Liver (tissue), 9 donors: Measurements from ENCODE around the gene LRCH2. TPM values are rescaled to one million over a fixed set of nuclear protein-coding genes. Genes with fewer than 3 reads are reported as not detected.

Experiments used
- DNase-seq: peaks from one replicate; pipeline ENCODE4 v3.0.0-alpha.2; 2017; ENCODE audit warnings: low spot score
- H3K27ac ChIP-seq, 2 donors: one replicate each; pipeline ENCODE4 v1.7.0; 2013; ENCODE audit warnings: inconsistent platforms in 2 of 2, low read length in 2 of 2, control low read depth in 1 of 2, low read depth in 1 of 2, mild to moderate bottlenecking in 1 of 2
- H3K27me3 ChIP-seq, 4 donors: one replicate each; pipeline versions ENCODE4 v1.6.1 to v1.7.0; 2013; ENCODE audit warnings: low read length in 3 of 4, inconsistent platforms in 1 of 4, mild to moderate bottlenecking in 1 of 4, moderate library complexity in 1 of 4; ENCODE audit not compliant: control insufficient read depth in 4 of 4, insufficient read depth in 4 of 4
- H3K36me3 ChIP-seq, 4 donors: one replicate each; pipeline versions ENCODE4 v1.6.1 to v1.7.0; 2013; ENCODE audit warnings: low read length in 3 of 4, mild to moderate bottlenecking in 3 of 4, low read depth in 1 of 4, moderate library complexity in 1 of 4; ENCODE audit not compliant: control insufficient read depth in 4 of 4, insufficient read depth in 3 of 4
- H3K4me1 ChIP-seq, 4 donors: one replicate each; pipeline versions ENCODE4 v1.6.1 to v1.7.0; 2013; ENCODE audit warnings: low read length in 3 of 4, mild to moderate bottlenecking in 3 of 4, moderate library complexity in 1 of 4; ENCODE audit not compliant: control insufficient read depth in 4 of 4, insufficient read depth in 4 of 4
- H3K4me3 ChIP-seq, 3 donors: one replicate each; pipeline versions ENCODE4 v1.6.1 to v1.7.0; 2013; ENCODE audit warnings: low read length in 3 of 3, control low read depth in 1 of 3, low read depth in 1 of 3, mild to moderate bottlenecking in 1 of 3
- H3K9ac ChIP-seq, 2 donors: one replicate each; pipeline ENCODE4 v1.7.0; 2013; ENCODE audit warnings: low read length in 2 of 2, mild to moderate bottlenecking in 2 of 2, moderate library complexity in 2 of 2, control low read depth in 1 of 2, low read depth in 1 of 2
- H3K9me3 ChIP-seq, 4 donors: one replicate each; pipeline versions ENCODE4 v1.6.1 to v1.7.0; 2013; ENCODE audit warnings: low read length in 3 of 4; ENCODE audit not compliant: control insufficient read depth in 4 of 4
- EGR1 ChIP-seq, 2 donors: IDR thresholded peaks; 2 replicates each; pipeline ENCODE4 v1.6.1; 2016 to 2018; ENCODE audit warnings: antibody characterized with exemption in 2 of 2, low read depth in 2 of 2
- FOXA1 ChIP-seq: IDR thresholded peaks from 2 replicates; pipeline ENCODE4 v1.6.1; 2016; ENCODE audit warnings: antibody characterized with exemption
- FOXA2 ChIP-seq: IDR thresholded peaks from 2 replicates; pipeline ENCODE4 v1.6.1; 2016; ENCODE audit warnings: antibody characterized with exemption
- GABPA ChIP-seq, 2 donors: IDR thresholded peaks in 1 of 2; conservative IDR thresholded peaks in 1 of 2; 2 replicates each; pipeline ENCODE4 v1.6.1; 2016; ENCODE audit warnings: antibody characterized with exemption in 2 of 2, mild to moderate bottlenecking in 1 of 2, moderate library complexity in 1 of 2
- HNF4A ChIP-seq, 2 donors: conservative IDR thresholded peaks; 2 replicates each; pipeline ENCODE4 v1.6.1; 2016; ENCODE audit warnings: antibody characterized with exemption in 2 of 2, mild to moderate bottlenecking in 2 of 2
- HNF4G ChIP-seq: IDR thresholded peaks from 2 replicates; pipeline ENCODE4 v1.6.1; 2016; ENCODE audit warnings: antibody characterized with exemption
- JUND ChIP-seq, 2 donors: IDR thresholded peaks; 2 replicates each; pipeline ENCODE4 v1.6.1; 2016; ENCODE audit warnings: antibody characterized with exemption in 2 of 2
- NR2F2 ChIP-seq: IDR thresholded peaks from 2 replicates; pipeline ENCODE4 v1.6.1; 2016; ENCODE audit warnings: antibody characterized with exemption
- RAD21 ChIP-seq, 2 donors: IDR thresholded peaks; 2 replicates each; pipeline ENCODE4 v1.6.1; 2016; ENCODE audit warnings: antibody characterized with exemption in 2 of 2, mild to moderate bottlenecking in 2 of 2
- RXRA ChIP-seq, 2 donors: IDR thresholded peaks; 2 replicates each; pipeline ENCODE4 v1.6.1; 2017 to 2018; ENCODE audit warnings: antibody characterized with exemption in 2 of 2, mild to moderate bottlenecking in 1 of 2
- SP1 ChIP-seq: IDR thresholded peaks from 2 replicates; pipeline ENCODE4 v1.6.1; 2018; ENCODE audit warnings: antibody characterized with exemption, mild to moderate bottlenecking
- TAF1 ChIP-seq: conservative IDR thresholded peaks from 2 replicates; pipeline ENCODE4 v1.6.1; 2016; ENCODE audit warnings: antibody characterized with exemption, mild to moderate bottlenecking
- YY1 ChIP-seq: IDR thresholded peaks from 2 replicates; pipeline ENCODE4 v1.6.1; 2016; ENCODE audit warnings: antibody characterized with exemption, mild to moderate bottlenecking
- ZBTB33 ChIP-seq: IDR thresholded peaks from 2 replicates; pipeline ENCODE4 v1.6.1; 2016; ENCODE audit warnings: antibody characterized with exemption
- WGBS: extraction: QIAGEN DNeasy Blood & Tissue Kit; methylation state at CpG from one replicate; pipeline ENCODE4 v1.1.7; 2013; 5-methylcytosine and 5-hydroxymethylcytosine counted together
- polyA plus RNA-seq, 2 donors: library from polyadenylated mRNA; stranded (reverse) in 1 of 2; unstranded in 1 of 2; fragments of 200-250 nt in 1 of 2; fragments of >200 nt in 1 of 2; fragmentation: Nextera tagmentation in 1 of 2; extraction: Ambion mirVana in 1 of 2; gene quantifications; one replicate each; pipeline versions ENCODE4 v1.2.1 to v1.2.3, GENCODE V29; 2013 to 2015
- total RNA-seq, 2 donors: library from RNA; depleted of rRNA; stranded (reverse); fragments of >200 nt; gene quantifications; one replicate each; pipeline ENCODE4 v1.2.3, GENCODE V29; 2014
- TF ChIP-seq, protein P1 (sequence below): IDR thresholded peaks from 2 replicates; pipeline ENCODE4 v1.6.1; 2016; ENCODE audit warnings: antibody characterized with exemption
- TF ChIP-seq, protein P2 (sequence below): fragments of 150-350 bp; IDR thresholded peaks from 2 replicates; pipeline ENCODE4 v1.5.1; 2017; ENCODE audit warnings: improper control_type of control experiment, low read depth, low read length; ENCODE audit not compliant: missing input control
- TF ChIP-seq, protein P3 (sequence below): IDR thresholded peaks from 2 replicates; pipeline ENCODE4 v1.6.1; 2016; ENCODE audit warnings: antibody characterized with exemption
- TF ChIP-seq, protein P4 (sequence below): IDR thresholded peaks from 2 replicates; pipeline ENCODE4 v1.6.1; 2016; ENCODE audit warnings: antibody characterized with exemption, mild to moderate bottlenecking
- donor health status: healthy.
- donor health status: healthy.
- donor health status: healthy.
- donor health status: healthy.
- donor health status: healthy.

The LRCH2 gene
- total and polyA plus RNA-seq, 4 donors, result 0.06 to 0.42 (median 0.24) TPM

DNA sequence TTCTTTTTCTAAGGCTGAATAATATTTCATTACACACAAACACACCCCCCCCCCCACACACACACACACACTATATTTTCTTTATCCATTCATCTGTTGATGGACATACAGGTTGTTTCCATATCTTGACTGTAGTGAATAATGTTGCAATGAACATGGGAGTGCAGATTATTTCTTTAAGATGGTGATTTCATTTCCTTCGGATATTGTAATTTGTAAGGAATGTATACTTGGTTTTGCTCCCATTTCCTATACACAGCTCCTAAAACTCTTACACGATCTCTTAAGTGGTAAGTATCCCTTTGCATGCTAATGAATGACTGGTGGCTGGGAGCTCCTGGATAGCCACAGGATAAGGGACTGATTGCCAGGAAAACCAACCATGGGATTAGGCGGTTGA is 59.3 kb downstream of the LRCH2 start:
- TF ChIP-seq NR2F2 (no peak), HNF4A (conservative IDR thresholded peaks at IDR 0.05) (no peak), TAF1 (no peak), HNF4G (no peak), JUND (IDR thresholded peaks at IDR 0.05) (no peak), RXRA (IDR thresholded peaks at IDR 0.05) (no peak), GABPA (IDR thresholded peaks at IDR 0.05 in 1 of 2, conservative IDR thresholded peaks at IDR 0.05 in 1 of 2) (no peak), FOXA2 (no peak), ZBTB33 (no peak), YY1 (no peak), FOXA1 (no peak), EGR1 (IDR thresholded peaks at IDR 0.05; ENCODE audit: low read depth in 2 of 2) (no peak)
- TF ChIP-seq, protein P1, sequence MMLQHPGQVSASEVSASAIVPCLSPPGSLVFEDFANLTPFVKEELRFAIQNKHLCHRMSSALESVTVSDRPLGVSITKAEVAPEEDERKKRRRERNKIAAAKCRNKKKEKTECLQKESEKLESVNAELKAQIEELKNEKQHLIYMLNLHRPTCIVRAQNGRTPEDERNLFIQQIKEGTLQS, result no peak
- TF ChIP-seq, protein P2, sequence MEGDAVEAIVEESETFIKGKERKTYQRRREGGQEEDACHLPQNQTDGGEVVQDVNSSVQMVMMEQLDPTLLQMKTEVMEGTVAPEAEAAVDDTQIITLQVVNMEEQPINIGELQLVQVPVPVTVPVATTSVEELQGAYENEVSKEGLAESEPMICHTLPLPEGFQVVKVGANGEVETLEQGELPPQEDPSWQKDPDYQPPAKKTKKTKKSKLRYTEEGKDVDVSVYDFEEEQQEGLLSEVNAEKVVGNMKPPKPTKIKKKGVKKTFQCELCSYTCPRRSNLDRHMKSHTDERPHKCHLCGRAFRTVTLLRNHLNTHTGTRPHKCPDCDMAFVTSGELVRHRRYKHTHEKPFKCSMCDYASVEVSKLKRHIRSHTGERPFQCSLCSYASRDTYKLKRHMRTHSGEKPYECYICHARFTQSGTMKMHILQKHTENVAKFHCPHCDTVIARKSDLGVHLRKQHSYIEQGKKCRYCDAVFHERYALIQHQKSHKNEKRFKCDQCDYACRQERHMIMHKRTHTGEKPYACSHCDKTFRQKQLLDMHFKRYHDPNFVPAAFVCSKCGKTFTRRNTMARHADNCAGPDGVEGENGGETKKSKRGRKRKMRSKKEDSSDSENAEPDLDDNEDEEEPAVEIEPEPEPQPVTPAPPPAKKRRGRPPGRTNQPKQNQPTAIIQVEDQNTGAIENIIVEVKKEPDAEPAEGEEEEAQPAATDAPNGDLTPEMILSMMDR, result no peak
- TF ChIP-seq, protein P3, sequence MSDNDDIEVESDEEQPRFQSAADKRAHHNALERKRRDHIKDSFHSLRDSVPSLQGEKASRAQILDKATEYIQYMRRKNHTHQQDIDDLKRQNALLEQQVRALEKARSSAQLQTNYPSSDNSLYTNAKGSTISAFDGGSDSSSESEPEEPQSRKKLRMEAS, result no peak
- 85% methylated on average over 3 of the region's 3 CpGs for WGBS

DNA sequence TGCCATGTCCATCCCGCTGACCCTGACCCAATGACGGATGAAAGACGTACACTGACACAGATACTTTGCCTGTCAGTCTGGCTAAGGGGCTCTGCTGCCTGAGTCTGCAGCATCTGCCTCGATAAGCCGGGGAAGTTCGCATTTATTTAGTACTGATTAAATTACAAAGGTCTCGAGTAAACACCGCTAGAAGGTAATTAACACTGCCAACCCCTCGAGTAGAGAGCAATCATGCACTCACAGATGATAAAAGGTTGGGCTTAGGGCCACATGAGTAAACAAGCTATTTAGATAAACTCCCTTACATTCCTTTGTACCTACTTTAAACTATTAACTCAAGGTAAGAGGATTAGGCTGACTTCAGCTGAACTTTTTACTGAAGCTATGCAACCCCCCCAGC is 60.7 kb downstream of the LRCH2 start:
- H3K9ac ChIP-seq, result no peak overlapping the region
- no peaks in the 10 kb centered on the region for H3K9me3 ChIP-seq
- no peaks in the 10 kb centered on the region for H3K36me3 ChIP-seq
- no peak overlapping the region for H3K4me3 ChIP-seq
- no peak for TF ChIP-seq NR2F2
- no peak for TF ChIP-seq FOXA2
- no peak for TF ChIP-seq RAD21 (IDR thresholded peaks at IDR 0.05)
- TF ChIP-seq, protein P2, result no peak
- no peak for TF ChIP-seq ZBTB33
- TF ChIP-seq, protein P3, result no peak
- no peak for TF ChIP-seq SP1
- TF ChIP-seq JUND (IDR thresholded peaks at IDR 0.05), result no peak
- TF ChIP-seq, protein P4, sequence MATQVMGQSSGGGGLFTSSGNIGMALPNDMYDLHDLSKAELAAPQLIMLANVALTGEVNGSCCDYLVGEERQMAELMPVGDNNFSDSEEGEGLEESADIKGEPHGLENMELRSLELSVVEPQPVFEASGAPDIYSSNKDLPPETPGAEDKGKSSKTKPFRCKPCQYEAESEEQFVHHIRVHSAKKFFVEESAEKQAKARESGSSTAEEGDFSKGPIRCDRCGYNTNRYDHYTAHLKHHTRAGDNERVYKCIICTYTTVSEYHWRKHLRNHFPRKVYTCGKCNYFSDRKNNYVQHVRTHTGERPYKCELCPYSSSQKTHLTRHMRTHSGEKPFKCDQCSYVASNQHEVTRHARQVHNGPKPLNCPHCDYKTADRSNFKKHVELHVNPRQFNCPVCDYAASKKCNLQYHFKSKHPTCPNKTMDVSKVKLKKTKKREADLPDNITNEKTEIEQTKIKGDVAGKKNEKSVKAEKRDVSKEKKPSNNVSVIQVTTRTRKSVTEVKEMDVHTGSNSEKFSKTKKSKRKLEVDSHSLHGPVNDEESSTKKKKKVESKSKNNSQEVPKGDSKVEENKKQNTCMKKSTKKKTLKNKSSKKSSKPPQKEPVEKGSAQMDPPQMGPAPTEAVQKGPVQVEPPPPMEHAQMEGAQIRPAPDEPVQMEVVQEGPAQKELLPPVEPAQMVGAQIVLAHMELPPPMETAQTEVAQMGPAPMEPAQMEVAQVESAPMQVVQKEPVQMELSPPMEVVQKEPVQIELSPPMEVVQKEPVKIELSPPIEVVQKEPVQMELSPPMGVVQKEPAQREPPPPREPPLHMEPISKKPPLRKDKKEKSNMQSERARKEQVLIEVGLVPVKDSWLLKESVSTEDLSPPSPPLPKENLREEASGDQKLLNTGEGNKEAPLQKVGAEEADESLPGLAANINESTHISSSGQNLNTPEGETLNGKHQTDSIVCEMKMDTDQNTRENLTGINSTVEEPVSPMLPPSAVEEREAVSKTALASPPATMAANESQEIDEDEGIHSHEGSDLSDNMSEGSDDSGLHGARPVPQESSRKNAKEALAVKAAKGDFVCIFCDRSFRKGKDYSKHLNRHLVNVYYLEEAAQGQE, result no peak
- TF ChIP-seq HNF4G, result no peak
- no peak for TF ChIP-seq GABPA (IDR thresholded peaks at IDR 0.05 in 1 of 2, conservative IDR thresholded peaks at IDR 0.05 in 1 of 2)
- no peak for TF ChIP-seq HNF4A (conservative IDR thresholded peaks at IDR 0.05)
- TF ChIP-seq EGR1 (IDR thresholded peaks at IDR 0.05; ENCODE audit: low read depth in 2 of 2), result no peak
- no peak for TF ChIP-seq TAF1
- TF ChIP-seq, protein P1, result no peak
- H3K27ac ChIP-seq, result no peak overlapping the region
- no peaks in the 10 kb centered on the region for H3K27me3 ChIP-seq
- WGBS, result 62% methylated on average over 9 of the region's 9 CpGs
- H3K4me1 ChIP-seq, result no peaks in the 10 kb centered on the region
- no peak for DNase-seq

More for the DNA sequence above, 59.3 kb downstream of the LRCH2 start:
- H3K4me1 ChIP-seq, result no peaks in the 10 kb centered on the region
- H3K9ac ChIP-seq, result no peak overlapping the region
- H3K4me3 ChIP-seq, result no peak overlapping the region
- H3K36me3 ChIP-seq, result no peaks in the 10 kb centered on the region
- DNase-seq, result no peak
- H3K27ac ChIP-seq, result no peak overlapping the region
- no peaks in the 10 kb centered on the region for H3K9me3 ChIP-seq
- H3K27me3 ChIP-seq, result no peaks in the 10 kb centered on the region
